ENCODE data around the gene PLEKHO1.
"Not testable (repeated sequence)": the region's sequence is repeated elsewhere in the genome, so short reads cannot be mapped to it uniquely, and the experiment has no call there.

Gene PLEKHO1

GRCh38 chr1:150173141-150173585 lies 23.4 kb downstream of the PLEKHO1 start:
- no peak for DNase-seq (ENCODE audit: low read depth in 2 of 2)

DNA sequence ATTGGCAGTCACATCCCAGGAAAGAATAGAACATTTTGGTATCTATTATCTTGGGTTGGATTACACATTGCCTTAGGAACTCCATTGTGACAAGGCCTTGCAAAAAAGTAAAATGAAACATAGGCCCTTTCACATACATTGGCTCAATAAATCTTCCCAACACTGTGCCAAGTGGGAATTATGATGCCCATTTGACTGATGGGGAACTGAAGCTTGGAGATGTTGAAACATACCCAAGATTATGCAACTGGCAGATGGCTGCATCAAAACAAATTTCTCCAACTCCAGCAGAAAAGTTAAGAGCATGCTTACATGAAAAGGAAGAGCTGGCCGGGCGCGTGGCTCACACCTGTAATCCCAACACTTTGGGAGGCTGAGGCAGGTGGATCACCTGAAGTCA lies 26.9 kb downstream of the PLEKHO1 start:
- no peak for DNase-seq (ENCODE audit: low read depth in 2 of 2)

DNA sequence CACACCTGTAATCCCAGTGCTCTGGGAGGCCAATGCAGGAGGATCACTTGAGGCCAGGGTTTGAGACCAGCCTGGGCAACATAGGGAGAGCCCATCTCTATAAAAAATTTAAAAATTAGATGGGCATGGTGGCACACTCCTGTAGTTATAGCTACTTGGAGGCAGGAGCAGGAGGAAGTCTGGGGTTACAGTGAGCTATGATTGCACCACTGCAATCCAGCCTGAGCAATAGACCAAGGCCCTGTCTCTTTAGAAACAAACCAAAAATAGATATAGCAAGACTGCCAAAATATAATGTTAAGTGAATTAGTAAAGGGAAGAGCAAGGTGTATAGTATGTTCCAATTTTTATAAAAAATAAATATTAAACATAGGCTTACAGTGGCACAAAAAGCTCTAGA lies 28.8 kb downstream of the PLEKHO1 start:
- no peak for DNase-seq (ENCODE audit: low read depth in 2 of 2)

- DNase-seq (ENCODE audit: low read depth in 2 of 2), result no peak
Observed at GRCh38 chr1:150179867-150180266, 30.2 kb downstream of the PLEKHO1 start.

DNA sequence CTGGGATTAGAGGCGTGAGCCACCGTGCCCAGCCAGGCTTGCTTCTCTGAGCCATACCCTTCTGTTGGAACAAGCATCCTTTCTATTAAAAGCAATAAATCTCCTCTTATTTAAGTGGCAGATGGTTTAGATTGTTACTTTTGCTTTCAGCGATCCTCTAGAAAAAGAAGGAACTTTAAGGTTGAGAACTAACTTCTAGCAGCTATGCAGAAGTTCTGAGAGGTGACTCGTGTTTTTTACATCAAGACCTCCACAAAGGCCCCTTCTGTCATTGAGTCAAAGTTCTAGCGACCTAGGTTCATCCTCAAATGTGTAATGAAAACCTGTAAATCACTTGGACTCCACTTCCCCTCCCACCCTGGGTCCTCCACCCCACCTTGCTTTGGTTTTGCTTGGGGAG lies 30.8 kb downstream of the PLEKHO1 start:
- DNase-seq (ENCODE audit: low read depth in 2 of 2), result no peak

DNA sequence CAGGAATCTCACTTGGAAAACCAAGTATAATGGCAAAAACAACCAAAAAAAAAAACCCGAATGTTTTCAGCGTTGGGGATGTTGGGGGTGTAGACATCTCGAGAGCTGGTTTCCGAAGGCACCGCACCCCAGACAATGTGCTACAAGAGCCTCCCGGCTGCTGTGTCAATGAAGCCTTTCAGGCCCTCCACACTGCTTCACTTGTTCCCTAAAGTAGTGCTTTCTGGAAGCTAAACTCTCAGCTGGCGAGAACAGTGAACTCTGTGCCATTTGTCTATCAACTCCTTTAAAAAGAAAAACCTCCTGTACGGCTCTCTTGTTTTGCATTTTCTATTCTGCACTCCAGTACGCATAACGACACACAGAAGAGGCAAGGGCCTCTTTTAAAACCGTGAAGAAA lies 32.5 kb downstream of the PLEKHO1 start:
- no peak for DNase-seq (ENCODE audit: low read depth in 2 of 2)

GRCh38 chr1:150183061-150183460 lies 33.3 kb downstream of the PLEKHO1 start:
- no peak for DNase-seq (ENCODE audit: low read depth in 2 of 2)

GRCh38 chr1:150185481-150185880 lies 35.8 kb downstream of the PLEKHO1 start:
- DNase-seq (ENCODE audit: low read depth in 2 of 2), result no peak

- DNase-seq (ENCODE audit: low read depth in 2 of 2), result not testable (repeated sequence)
Observed at GRCh38 chr1:150186438-150186788, 36.7 kb downstream of the PLEKHO1 start.

DNA sequence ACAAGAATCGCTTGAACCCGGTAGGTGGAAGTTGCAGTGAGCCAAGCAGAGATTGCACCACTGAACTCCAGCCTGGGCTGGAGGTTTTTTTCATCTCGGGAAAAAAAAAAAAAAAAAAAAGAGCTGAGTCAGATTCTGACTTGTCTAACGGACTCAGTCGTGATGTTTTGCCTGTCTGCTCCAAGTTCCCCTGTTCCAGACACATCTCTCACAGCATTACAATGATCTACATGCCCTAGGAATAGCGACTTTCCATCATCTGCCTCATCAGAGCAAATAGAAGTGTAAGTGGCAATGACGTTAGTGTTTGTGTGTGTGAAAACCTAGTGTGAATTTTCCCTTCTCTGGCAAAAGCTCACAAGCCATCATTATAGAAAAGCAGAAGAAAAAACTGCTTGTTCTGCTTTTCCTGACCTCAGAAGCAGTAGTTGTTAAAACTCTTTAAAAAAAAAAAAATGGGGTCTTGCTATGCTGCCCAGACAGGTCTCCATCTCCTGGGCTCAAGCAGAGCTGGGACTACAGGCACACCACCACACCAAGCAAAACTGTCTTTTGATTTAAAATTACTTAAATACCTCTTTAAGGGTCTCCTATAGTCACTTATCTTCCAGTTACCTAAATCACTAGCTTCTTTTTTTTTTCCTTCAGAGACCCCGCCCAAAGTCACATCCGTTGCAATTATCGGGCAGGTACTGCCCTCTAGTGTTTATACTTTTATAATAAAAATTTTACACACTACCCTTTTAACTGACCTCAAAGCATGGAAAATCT lies 37.3 kb downstream of the PLEKHO1 start:
- no peak for DNase-seq (ENCODE audit: low read depth in 2 of 2)

GRCh38 chr1:150187560-150187931 lies 37.8 kb downstream of the PLEKHO1 start:
- DNase-seq (ENCODE audit: low read depth in 2 of 2), result no peak

- DNase-seq (ENCODE audit: low read depth in 2 of 2), result no peak
Observed at GRCh38 chr1:150192012-150192411, 42.3 kb downstream of the PLEKHO1 start.

GRCh38 chr1:150194381-150195031 lies 44.8 kb downstream of the PLEKHO1 start:
- no peak for DNase-seq (ENCODE audit: low read depth in 2 of 2)

GRCh38 chr1:150196417-150196816 lies 46.7 kb downstream of the PLEKHO1 start:
- no peak for DNase-seq (ENCODE audit: low read depth in 2 of 2)

- DNase-seq (ENCODE audit: low read depth in 2 of 2), result no peak
Observed at GRCh38 chr1:150207281-150207971, 57.7 kb downstream of the PLEKHO1 start.

- DNase-seq (ENCODE audit: low read depth in 2 of 2), result not testable (repeated sequence)
Observed at GRCh38 chr1:150208460-150208859, 58.7 kb downstream of the PLEKHO1 start.
